HepG2 (cell line): ENCODE data around the gene PCGF2. TPM values are rescaled to one million over a fixed set of nuclear protein-coding genes. Genes with fewer than 3 reads are reported as not detected.
A peak's percentile ranks its signal among the peaks of the same experiment; 100 is the strongest.

Experiments
- GABPB1 ChIP-seq: IDR thresholded peaks from 2 replicates; pipeline ENCODE4 v1.6.1; 2016; ENCODE audit warnings: mild to moderate bottlenecking, missing genetic modification reagents, moderate library complexity, missing compliant biosample characterization
- HDAC1 ChIP-seq: sonication (generic); formaldehyde crosslinking; IDR thresholded peaks from 2 replicates; pipeline ENCODE4 v1.5.1; 2020; ENCODE audit warnings: mild to moderate bottlenecking, missing genetic modification reagents
- KAT8 ChIP-seq: IDR thresholded peaks from 2 replicates; pipeline ENCODE4 v1.6.1; 2016; ENCODE audit warnings: missing genetic modification reagents, missing compliant biosample characterization
- MAZ ChIP-seq, 2 experiments: sonication (generic) in 1 of 2; formaldehyde crosslinking in 1 of 2; IDR thresholded peaks; 2 replicates each; pipeline versions ENCODE4 v1.5.0 to v1.6.1; 2012 to 2020; ENCODE audit warnings: low read depth in 2 of 2, mild to moderate bottlenecking in 2 of 2, borderline replicate concordance in 1 of 2, improper control_type of control experiment in 1 of 2, low read length in 1 of 2, missing genetic modification reagents in 1 of 2, moderate library complexity in 1 of 2
- SRSF9 ChIP-seq: fragments of 200-400 bp; formaldehyde crosslinking; IDR thresholded peaks from 2 replicates; pipeline ENCODE4 v1.6.1; 2018; ENCODE audit warnings: borderline replicate concordance, mild to moderate bottlenecking, low read depth, low read length; ENCODE audit not compliant: insufficient read depth, poor library complexity, severe bottlenecking
- TARDBP ChIP-seq: sonication (generic); formaldehyde crosslinking; IDR thresholded peaks from 2 replicates; pipeline ENCODE4 v1.8.0; 2022; ENCODE audit warnings: mild to moderate bottlenecking, missing genetic modification reagents
- ZBTB20 ChIP-seq: sonication (generic); formaldehyde crosslinking; IDR thresholded peaks from 2 replicates; pipeline ENCODE4 v1.8.1; 2023; ENCODE audit warnings: missing genetic modification reagents, low read depth, mild to moderate bottlenecking, borderline replicate concordance
- ZMAT3 ChIP-seq: sonication (generic); formaldehyde crosslinking; conservative IDR thresholded peaks from 2 replicates; pipeline ENCODE4 v1.7.0; 2021; ENCODE audit warnings: missing genetic modification reagents
- ZNF747 ChIP-seq: sonication (generic); formaldehyde crosslinking; IDR thresholded peaks from 2 replicates; pipeline ENCODE4 v1.8.1; 2023; ENCODE audit warnings: missing genetic modification reagents, mild to moderate bottlenecking, borderline replicate concordance
- ZNF761 ChIP-seq: sonication (generic); formaldehyde crosslinking; conservative IDR thresholded peaks from 2 replicates; pipeline ENCODE4 v1.4.0; 2020; ENCODE audit warnings: mild to moderate bottlenecking, missing genetic modification reagents
- polyA plus RNA-seq, 8 experiments: library from polyadenylated mRNA; depleted of rRNA in 3 of 8; stranded (reverse) in 7 of 8; unstranded in 1 of 8; fragments of >200 nt; fragmentation: Illumina TruSeq in 4 of 8; extraction: Trizol in 4 of 8; gene quantifications; 2 replicates each; pipeline versions ENCODE4 v1.2.1 to v1.2.3, GENCODE V29; 2011 to 2016; ENCODE audit warnings: low read depth in 4 of 8, missing spikeins in 1 of 8, mixed read lengths in 1 of 8; ENCODE audit not compliant: insufficient read depth in 1 of 8
- total RNA-seq, 5 experiments: library from RNA; depleted of rRNA; stranded (reverse); fragments of >200 nt; fragmentation: Illumina TruSeq; extraction: Trizol; gene quantifications; 2 replicates each; pipeline ENCODE4 v1.2.3, GENCODE V29; 2016; ENCODE audit warnings: low read depth in 1 of 5
- TF ChIP-seq, protein P1 (sequence below): sonication (generic); formaldehyde crosslinking; conservative IDR thresholded peaks from 2 replicates; pipeline ENCODE4 v1.4.0; 2020; ENCODE audit warnings: mild to moderate bottlenecking, missing genetic modification reagents, moderate library complexity
- TF ChIP-seq, protein P2 (sequence below): sonication (generic); formaldehyde crosslinking; IDR thresholded peaks from 2 replicates; pipeline ENCODE4 v1.5.0; 2020; ENCODE audit warnings: mild to moderate bottlenecking, missing genetic modification reagents
- TF ChIP-seq, protein P3 (sequence below): sonication (generic); formaldehyde crosslinking; IDR thresholded peaks from 2 replicates; pipeline ENCODE4 v1.4.0; 2020; ENCODE audit warnings: missing genetic modification reagents
- TF ChIP-seq, protein P4 (sequence below): sonication (generic); formaldehyde crosslinking; IDR thresholded peaks from 2 replicates; pipeline ENCODE4 v1.5.0; 2020; ENCODE audit warnings: mild to moderate bottlenecking, missing genetic modification reagents
- TF ChIP-seq, protein P5 (sequence below): IDR thresholded peaks from 2 replicates; pipeline ENCODE4 v1.6.1; 2016; ENCODE audit warnings: missing biosample characterization, missing genetic modification reagents, low read depth

Gene PCGF2
- total and polyA plus RNA-seq, 2 of the 13 experiments (the other 11 are each of a cell fraction or from before 2014, with no cell fraction given): 11.6 to 29.4 TPM

DNA sequence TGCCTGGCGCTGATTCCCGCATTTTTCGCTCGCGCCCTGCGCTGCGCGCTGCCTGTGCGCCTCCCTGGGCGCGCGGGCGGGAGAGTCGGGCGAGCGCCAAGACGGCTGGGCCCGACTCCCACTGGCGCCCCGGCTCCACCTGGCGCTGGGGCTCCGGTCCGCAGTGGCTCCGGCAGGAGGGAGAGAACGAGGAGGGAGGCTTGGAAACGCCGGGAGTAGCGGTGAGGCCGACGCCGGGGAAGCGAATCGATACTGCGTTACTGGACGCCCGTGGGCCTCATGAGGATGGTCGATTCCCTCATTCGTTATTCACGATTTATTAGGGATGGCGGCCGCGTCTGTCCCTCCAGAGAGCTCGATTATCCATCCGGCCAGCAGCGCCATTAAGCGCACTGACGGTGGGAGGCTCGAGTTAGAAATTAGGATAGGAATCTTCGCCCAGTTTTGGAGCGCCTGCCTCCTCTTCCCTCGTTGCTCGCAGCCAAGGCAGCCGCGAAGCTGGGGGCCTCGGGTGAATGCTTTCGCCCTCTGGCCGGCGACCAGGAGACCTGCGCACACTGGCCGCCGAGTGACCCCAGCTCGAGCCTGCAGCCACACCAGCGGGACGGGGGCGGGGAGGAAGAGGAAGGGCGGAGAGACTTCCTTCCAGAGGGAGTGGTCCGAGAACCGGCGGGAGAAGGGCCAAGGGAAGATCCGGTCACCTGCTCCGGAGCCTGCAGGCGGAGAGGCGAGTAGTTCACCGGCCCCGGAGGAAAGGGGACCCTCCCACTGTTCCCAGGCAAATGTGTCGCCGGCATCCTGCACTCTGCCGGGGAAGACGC is 1.3 kb upstream of the PCGF2 start (continued):
- TF ChIP-seq, protein P1, sequence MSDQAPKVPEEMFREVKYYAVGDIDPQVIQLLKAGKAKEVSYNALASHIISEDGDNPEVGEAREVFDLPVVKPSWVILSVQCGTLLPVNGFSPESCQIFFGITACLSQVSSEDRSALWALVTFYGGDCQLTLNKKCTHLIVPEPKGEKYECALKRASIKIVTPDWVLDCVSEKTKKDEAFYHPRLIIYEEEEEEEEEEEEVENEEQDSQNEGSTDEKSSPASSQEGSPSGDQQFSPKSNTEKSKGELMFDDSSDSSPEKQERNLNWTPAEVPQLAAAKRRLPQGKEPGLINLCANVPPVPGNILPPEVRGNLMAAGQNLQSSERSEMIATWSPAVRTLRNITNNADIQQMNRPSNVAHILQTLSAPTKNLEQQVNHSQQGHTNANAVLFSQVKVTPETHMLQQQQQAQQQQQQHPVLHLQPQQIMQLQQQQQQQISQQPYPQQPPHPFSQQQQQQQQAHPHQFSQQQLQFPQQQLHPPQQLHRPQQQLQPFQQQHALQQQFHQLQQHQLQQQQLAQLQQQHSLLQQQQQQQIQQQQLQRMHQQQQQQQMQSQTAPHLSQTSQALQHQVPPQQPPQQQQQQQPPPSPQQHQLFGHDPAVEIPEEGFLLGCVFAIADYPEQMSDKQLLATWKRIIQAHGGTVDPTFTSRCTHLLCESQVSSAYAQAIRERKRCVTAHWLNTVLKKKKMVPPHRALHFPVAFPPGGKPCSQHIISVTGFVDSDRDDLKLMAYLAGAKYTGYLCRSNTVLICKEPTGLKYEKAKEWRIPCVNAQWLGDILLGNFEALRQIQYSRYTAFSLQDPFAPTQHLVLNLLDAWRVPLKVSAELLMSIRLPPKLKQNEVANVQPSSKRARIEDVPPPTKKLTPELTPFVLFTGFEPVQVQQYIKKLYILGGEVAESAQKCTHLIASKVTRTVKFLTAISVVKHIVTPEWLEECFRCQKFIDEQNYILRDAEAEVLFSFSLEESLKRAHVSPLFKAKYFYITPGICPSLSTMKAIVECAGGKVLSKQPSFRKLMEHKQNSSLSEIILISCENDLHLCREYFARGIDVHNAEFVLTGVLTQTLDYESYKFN: peak; percentile 67
- TF ChIP-seq ZMAT3 (CRISPR knock-in tag) (peak; percentile 91), ZNF747 (CRISPR knock-in tag) (peak; percentile 86; the same call in 1 of the 2 replicates), KAT8 (peak; percentile 38; the same call in 1 of the 2 replicates), TARDBP (CRISPR knock-in tag) (peak; percentile 87; the same call in 1 of the 2 replicates), MAZ (IDR thresholded peaks at IDR 0.05; ENCODE audit: borderline replicate concordance, low read depth, low read length) (no peak), MAZ (CRISPR knock-in tag; IDR thresholded peaks at IDR 0.05; ENCODE audit: low read depth) (peak; percentile 92), HDAC1 (CRISPR knock-in tag) (peak; percentile 89), GABPB1 (CRISPR knock-in tag) (peak; percentile 90), ZNF761 (CRISPR knock-in tag) (peak; percentile 82), ZBTB20 (CRISPR knock-in tag) (0 out of 2 replicates have a peak, but pooled peaks have one; percentile 59), SRSF9 (no peak)
- TF ChIP-seq, protein P2, sequence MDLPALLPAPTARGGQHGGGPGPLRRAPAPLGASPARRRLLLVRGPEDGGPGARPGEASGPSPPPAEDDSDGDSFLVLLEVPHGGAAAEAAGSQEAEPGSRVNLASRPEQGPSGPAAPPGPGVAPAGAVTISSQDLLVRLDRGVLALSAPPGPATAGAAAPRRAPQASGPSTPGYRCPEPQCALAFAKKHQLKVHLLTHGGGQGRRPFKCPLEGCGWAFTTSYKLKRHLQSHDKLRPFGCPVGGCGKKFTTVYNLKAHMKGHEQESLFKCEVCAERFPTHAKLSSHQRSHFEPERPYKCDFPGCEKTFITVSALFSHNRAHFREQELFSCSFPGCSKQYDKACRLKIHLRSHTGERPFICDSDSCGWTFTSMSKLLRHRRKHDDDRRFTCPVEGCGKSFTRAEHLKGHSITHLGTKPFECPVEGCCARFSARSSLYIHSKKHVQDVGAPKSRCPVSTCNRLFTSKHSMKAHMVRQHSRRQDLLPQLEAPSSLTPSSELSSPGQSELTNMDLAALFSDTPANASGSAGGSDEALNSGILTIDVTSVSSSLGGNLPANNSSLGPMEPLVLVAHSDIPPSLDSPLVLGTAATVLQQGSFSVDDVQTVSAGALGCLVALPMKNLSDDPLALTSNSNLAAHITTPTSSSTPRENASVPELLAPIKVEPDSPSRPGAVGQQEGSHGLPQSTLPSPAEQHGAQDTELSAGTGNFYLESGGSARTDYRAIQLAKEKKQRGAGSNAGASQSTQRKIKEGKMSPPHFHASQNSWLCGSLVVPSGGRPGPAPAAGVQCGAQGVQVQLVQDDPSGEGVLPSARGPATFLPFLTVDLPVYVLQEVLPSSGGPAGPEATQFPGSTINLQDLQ: no peak; the same call in 1 of the 2 replicates
- TF ChIP-seq, protein P3, sequence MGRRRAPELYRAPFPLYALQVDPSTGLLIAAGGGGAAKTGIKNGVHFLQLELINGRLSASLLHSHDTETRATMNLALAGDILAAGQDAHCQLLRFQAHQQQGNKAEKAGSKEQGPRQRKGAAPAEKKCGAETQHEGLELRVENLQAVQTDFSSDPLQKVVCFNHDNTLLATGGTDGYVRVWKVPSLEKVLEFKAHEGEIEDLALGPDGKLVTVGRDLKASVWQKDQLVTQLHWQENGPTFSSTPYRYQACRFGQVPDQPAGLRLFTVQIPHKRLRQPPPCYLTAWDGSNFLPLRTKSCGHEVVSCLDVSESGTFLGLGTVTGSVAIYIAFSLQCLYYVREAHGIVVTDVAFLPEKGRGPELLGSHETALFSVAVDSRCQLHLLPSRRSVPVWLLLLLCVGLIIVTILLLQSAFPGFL: no peak
- TF ChIP-seq, protein P4, sequence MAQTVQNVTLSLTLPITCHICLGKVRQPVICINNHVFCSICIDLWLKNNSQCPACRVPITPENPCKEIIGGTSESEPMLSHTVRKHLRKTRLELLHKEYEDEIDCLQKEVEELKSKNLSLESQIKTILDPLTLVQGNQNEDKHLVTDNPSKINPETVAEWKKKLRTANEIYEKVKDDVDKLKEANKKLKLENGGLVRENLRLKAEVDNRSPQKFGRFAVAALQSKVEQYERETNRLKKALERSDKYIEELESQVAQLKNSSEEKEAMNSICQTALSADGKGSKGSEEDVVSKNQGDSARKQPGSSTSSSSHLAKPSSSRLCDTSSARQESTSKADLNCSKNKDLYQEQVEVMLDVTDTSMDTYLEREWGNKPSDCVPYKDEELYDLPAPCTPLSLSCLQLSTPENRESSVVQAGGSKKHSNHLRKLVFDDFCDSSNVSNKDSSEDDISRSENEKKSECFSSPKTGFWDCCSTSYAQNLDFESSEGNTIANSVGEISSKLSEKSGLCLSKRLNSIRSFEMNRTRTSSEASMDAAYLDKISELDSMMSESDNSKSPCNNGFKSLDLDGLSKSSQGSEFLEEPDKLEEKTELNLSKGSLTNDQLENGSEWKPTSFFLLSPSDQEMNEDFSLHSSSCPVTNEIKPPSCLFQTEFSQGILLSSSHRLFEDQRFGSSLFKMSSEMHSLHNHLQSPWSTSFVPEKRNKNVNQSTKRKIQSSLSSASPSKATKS (CRISPR knock-in tag): no peak
- TF ChIP-seq, protein P5, sequence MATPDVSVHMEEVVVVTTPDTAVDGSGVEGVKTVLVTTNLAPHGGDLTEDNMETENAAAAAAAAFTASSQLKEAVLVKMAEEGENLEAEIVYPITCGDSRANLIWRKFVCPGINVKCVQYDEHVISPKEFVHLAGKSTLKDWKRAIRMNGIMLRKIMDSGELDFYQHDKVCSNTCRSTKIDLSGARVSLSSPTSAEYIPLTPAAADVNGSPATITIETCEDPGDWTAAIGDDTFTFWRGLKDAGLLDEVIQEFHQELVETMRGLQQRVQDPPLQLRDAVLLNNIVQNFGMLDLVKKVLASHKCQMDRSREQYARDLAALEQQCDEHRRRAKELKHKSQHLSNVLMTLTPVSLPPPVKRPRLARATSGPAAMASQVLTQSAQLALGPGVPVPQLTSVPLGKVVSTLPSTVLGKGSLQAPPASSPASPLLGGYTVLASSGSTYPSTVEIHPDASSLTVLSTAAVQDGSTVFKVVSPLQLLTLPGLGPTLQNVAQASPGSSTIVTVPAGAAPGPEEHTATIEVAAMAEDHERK (CRISPR knock-in tag): no peak
